ENCODE results near the gene TAPT1.
A peak's percentile ranks its signal among the peaks of the same experiment; 100 is the strongest.

The TAPT1 gene

GRCh38 chr4:16265820-16266219 is 39.5 kb upstream of the TAPT1 start:
- no peak for TF ChIP-seq CTCF (conservative IDR thresholded peaks at IDR 0.05; ENCODE audit: low read depth, low read length)
- no peak for DNase-seq (ENCODE audit: low read depth)
- H3K4me3 ChIP-seq (ENCODE audit: low read length) = no peak overlapping the region

GRCh38 chr4:16264798-16265197 is 38.5 kb upstream of the TAPT1 start:
- no peak overlapping the region for H3K4me3 ChIP-seq (ENCODE audit: low read length)
- TF ChIP-seq CTCF (conservative IDR thresholded peaks at IDR 0.05; ENCODE audit: low read depth, low read length) = peak; percentile 51
- DNase-seq (ENCODE audit: low read depth) = no peak

GRCh38 chr4:16263056-16263455 is 36.8 kb upstream of the TAPT1 start:
- H3K4me3 ChIP-seq (ENCODE audit: low read length) = no peak overlapping the region
- no peak for TF ChIP-seq CTCF (conservative IDR thresholded peaks at IDR 0.05; ENCODE audit: low read depth, low read length)
- no peak for DNase-seq (ENCODE audit: low read depth)

GRCh38 chr4:16262188-16262587 is 35.9 kb upstream of the TAPT1 start:
- no peak for TF ChIP-seq CTCF (conservative IDR thresholded peaks at IDR 0.05; ENCODE audit: low read depth, low read length)
- no peak overlapping the region for H3K4me3 ChIP-seq (ENCODE audit: low read length)
- DNase-seq (ENCODE audit: low read depth) = no peak

- TF ChIP-seq CTCF (conservative IDR thresholded peaks at IDR 0.05; ENCODE audit: low read depth, low read length) = no peak
- no peak for DNase-seq (ENCODE audit: low read depth)
- H3K4me3 ChIP-seq (ENCODE audit: low read length) = no peak overlapping the region
Observed at GRCh38 chr4:16261313-16261878, 35.1 kb upstream of the TAPT1 start.

- H3K4me3 ChIP-seq (ENCODE audit: low read length) = no peak overlapping the region
- TF ChIP-seq CTCF (conservative IDR thresholded peaks at IDR 0.05; ENCODE audit: low read depth, low read length) = no peak
- DNase-seq (ENCODE audit: low read depth) = no peak
Observed at GRCh38 chr4:16259889-16260246, 33.6 kb upstream of the TAPT1 start.

- no peak for DNase-seq (ENCODE audit: low read depth)
- no peak for TF ChIP-seq CTCF (conservative IDR thresholded peaks at IDR 0.05; ENCODE audit: low read depth, low read length)
- H3K4me3 ChIP-seq (ENCODE audit: low read length) = no peak overlapping the region
Observed at GRCh38 chr4:16259241-16259888, 33.1 kb upstream of the TAPT1 start.

Measured in retinal pigment epithelial cell (primary cell).